BLaER1 (cell line): Measurements from ENCODE around the gene FIGNL1.
"Not testable (repeated sequence)": the region's sequence is repeated elsewhere in the genome, so short reads cannot be mapped to it uniquely, and the experiment has no call there.

Experiments
- H3K27ac ChIP-seq: shearing (Covaris generic); formaldehyde crosslinking; 2 replicates; pipeline ENCODE4 v1.8.1; 2022
- H3K27me3 ChIP-seq: shearing (Covaris generic); formaldehyde crosslinking; 2 replicates; pipeline ENCODE4 v1.8.1; 2022
- H3K36me3 ChIP-seq: shearing (Covaris generic); formaldehyde crosslinking; 2 replicates; pipeline ENCODE4 v1.8.1; 2022
- H3K4me1 ChIP-seq: shearing (Covaris generic); formaldehyde crosslinking; 2 replicates; pipeline ENCODE4 v1.8.1; 2022
- H3K4me2 ChIP-seq: shearing (Covaris generic); formaldehyde crosslinking; 2 replicates; pipeline ENCODE4 v1.8.1; 2022
- H3K4me3 ChIP-seq: shearing (Covaris generic); formaldehyde crosslinking; 2 replicates; pipeline ENCODE4 v1.8.1; 2022
- H3K9ac ChIP-seq: shearing (Covaris generic); formaldehyde crosslinking; 2 replicates; pipeline ENCODE4 v1.8.1; 2022
- H3K9me3 ChIP-seq: shearing (Covaris generic); formaldehyde crosslinking; 2 replicates; pipeline ENCODE4 v1.8.1; 2022
- H4K20me1 ChIP-seq: shearing (Covaris generic); formaldehyde crosslinking; 2 replicates; pipeline ENCODE4 v1.8.1; 2022
- Cebpa-rat ChIP-seq: shearing (Covaris generic); IDR thresholded peaks from 2 replicates; pipeline ENCODE4 v1.8.1; 2022

FIGNL1 gene

DNA sequence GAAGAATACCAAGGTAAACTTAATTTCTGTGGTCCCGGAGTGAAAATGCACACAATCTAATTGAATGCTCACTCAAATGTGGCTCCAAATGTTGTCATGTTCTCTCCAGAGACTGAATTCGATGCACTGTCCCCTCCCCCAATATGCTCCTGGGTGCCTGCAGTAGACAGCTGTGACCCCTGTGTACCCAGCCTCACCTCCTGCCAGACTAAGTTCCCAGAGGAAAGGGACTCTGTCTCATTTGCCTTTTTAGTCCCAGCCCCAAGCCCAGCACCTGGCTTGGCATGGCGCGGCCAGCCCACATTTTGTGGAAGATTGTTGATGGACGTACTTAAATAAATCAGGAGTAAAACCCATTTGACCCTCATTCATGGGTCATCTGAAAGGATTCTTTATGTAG is 21.8 kb upstream of the FIGNL1 start:
- Histone ChIP-seq H3K4me2 (peak overlapping the region; percentile 82), H4K20me1 (no peaks in the 10 kb centered on the region)

DNA sequence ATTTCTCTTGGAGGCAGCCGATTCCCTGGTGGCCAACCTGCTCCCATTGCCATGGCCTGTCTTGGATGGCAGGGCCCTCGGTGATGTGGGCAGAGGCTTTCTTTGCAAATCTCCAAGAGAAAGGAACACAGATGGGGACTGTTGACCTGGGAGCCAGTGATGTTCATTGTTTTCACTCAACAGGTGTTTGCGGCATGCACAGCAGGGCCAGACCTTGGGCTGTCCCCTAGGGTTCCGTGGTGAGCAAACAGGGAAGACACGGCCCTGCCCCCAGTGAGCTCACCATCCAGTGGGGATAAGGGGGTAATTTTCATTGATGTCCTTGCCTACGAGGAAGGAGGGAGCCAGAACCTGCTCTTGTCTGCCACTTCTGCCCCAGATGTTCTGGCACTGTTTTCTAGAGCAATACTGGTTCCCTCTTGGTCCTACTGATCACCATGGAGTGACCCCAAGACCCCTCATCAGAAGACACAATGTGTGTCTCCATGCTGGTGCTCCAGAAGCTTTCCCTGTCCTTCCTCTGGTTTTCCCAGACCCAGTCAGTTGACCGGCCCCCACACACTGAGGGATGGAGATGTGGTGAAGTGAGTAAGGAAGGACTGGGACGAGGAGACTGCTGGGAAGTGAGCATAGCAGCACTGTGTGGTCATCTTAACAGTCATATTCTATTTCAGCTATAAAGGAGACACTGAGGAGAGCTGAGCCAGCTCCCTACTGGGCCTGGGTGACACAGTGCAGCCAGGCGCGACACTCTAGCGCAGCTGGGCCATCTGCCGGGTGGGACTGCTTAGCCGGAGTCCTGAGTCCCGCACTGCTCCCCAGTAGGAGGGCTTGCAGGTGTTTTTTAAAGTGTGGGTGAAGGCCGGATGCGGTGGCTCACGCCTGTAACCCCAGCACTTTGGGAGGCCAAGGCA is 20.4 kb upstream of the FIGNL1 start:
- Histone ChIP-seq H3K4me2 (peak overlapping the region; percentile 82), H3K9me3 (no peaks in the 10 kb centered on the region), H4K20me1 (no peaks in the 10 kb centered on the region), H3K4me3 (no peak overlapping the region), H3K9ac (no peak overlapping the region), H3K4me1 (peaks cover 39% of the 10 kb centered on the region), H3K36me3 (no peaks in the 10 kb centered on the region), H3K27ac (peak overlapping the region; percentile 70), H3K27me3 (no peaks in the 10 kb centered on the region)
- no peak for TF ChIP-seq Cebpa-rat

More for the DNA sequence above, 21.8 kb upstream of the FIGNL1 start:
- H3K27ac ChIP-seq: no peak overlapping the region
- H3K9me3 ChIP-seq: no peaks in the 10 kb centered on the region
- H3K4me3 ChIP-seq: no peak overlapping the region
- no peak for TF ChIP-seq Cebpa-rat
- H3K4me1 ChIP-seq: peaks cover 39% of the 10 kb centered on the region
- no peaks in the 10 kb centered on the region for H3K27me3 ChIP-seq
- H3K9ac ChIP-seq: no peak overlapping the region
- no peaks in the 10 kb centered on the region for H3K36me3 ChIP-seq

DNA sequence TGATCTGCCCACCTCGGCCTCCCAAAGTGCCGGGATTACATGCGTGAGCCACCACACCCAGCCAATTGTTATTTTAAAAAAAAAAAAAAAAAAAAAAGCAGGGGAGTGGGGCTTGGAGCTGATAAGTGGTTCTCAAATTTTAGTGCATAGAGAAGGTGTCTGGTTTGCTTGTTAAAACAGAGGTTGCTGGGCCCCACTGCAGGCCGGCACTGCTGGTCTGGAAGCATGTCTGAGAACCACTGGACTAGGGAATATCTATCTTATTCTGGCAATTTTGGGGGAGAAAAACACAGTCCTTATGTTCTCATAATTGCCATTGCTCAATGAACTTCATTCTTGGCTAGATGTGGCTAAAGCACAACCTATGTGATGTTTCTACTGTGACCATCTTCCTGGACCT is 19.0 kb upstream of the FIGNL1 start:
- no peak overlapping the region for H3K4me2 ChIP-seq
- no peak for TF ChIP-seq Cebpa-rat
- H3K27ac ChIP-seq: no peak overlapping the region
- H3K4me1 ChIP-seq: peaks cover 39% of the 10 kb centered on the region
- H4K20me1 ChIP-seq: no peaks in the 10 kb centered on the region
- no peak overlapping the region for H3K9ac ChIP-seq
- no peaks in the 10 kb centered on the region for H3K36me3 ChIP-seq
- no peaks in the 10 kb centered on the region for H3K9me3 ChIP-seq
- no peak overlapping the region for H3K4me3 ChIP-seq
- no peaks in the 10 kb centered on the region for H3K27me3 ChIP-seq

DNA sequence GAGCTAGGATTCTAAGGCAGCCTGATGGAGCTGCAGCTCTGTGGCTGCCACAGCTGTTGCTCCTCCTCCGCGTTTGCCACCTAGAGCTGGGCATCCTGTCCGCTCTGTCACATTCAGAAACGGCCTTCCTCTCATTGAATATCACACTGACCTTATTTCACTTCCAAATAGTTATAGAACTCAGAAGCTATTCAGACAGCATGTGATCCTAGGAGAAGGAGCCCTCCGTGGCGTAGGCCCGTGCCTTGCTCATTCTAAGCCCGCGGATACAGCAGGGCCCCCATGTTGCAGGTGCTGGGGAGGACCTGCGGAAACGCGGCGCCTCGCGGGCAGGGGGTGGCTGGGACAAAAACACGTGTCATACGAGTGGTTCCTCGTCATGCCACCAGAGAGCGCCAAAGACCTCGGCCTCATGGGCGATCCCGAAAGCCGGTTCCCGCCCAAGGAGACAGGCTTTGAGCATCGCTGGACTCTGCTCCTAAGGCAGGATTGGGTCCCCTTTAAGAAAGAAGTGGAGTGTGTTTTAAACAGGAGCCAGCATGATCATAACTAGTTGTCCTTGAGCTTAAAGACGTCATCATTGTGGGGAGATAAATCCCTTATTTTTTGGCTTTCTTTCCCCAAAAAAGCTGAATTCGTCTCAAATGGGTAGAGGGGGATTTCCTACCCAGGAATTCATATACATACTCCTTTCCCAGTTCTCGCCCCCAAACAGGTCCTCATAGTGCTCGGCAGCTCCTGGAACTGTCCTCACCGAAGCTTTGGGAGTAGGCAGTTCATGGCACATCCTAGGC is 17.9 kb upstream of the FIGNL1 start:
- no peak overlapping the region for H3K9ac ChIP-seq
- H3K27ac ChIP-seq: no peak overlapping the region
- peaks cover 39% of the 10 kb centered on the region for H3K4me1 ChIP-seq
- no peaks in the 10 kb centered on the region for H3K36me3 ChIP-seq
- no peaks in the 10 kb centered on the region for H3K9me3 ChIP-seq
- no peak overlapping the region for H3K4me3 ChIP-seq
- H3K27me3 ChIP-seq: no peaks in the 10 kb centered on the region
- no peaks in the 10 kb centered on the region for H4K20me1 ChIP-seq
- no peak for TF ChIP-seq Cebpa-rat
- H3K4me2 ChIP-seq: peak overlapping the region; percentile 66

DNA sequence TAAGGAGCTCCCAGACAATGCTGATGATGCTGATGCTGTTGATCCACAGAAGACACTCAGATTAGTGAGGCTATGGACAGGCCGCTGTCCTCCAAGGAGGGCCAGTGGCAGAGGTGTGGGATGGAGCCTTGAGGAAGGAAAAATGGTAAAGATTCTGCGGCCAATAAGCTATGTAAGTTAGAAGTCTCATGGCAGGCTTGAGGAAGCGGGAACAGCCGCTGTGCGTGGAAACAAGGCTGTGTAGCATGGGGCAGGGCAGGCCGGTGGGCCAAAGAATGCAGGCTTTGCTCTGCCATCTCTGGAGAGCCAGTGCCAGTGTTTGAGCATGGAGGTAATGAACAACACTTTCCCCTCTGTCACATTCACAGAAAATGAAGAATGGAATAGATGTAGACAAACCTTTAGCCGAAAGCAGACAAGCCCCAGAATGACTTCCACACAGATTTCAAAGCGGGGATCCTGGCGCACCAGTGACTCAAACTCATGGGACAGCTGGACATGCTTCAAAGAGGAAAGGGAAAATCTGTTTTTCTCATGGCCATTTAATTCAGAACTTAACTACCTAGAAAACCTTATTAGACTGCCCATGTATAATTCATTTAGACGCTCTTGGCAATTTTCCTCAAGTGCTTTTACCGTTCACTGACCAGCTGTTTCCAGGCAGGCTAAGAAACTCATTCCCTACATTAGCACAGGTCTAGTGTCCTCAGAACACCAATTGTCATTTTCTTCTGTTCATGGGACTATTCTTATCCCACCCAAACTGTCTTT is 16.9 kb upstream of the FIGNL1 start:
- Histone ChIP-seq H3K27ac (no peak overlapping the region), H3K9ac (no peak overlapping the region), H3K4me3 (no peak overlapping the region), H3K27me3 (no peaks in the 10 kb centered on the region), H4K20me1 (no peaks in the 10 kb centered on the region), H3K36me3 (no peaks in the 10 kb centered on the region), H3K9me3 (no peaks in the 10 kb centered on the region), H3K4me1 (peaks cover 35% of the 10 kb centered on the region), H3K4me2 (no peak overlapping the region)
- no peak for TF ChIP-seq Cebpa-rat

DNA sequence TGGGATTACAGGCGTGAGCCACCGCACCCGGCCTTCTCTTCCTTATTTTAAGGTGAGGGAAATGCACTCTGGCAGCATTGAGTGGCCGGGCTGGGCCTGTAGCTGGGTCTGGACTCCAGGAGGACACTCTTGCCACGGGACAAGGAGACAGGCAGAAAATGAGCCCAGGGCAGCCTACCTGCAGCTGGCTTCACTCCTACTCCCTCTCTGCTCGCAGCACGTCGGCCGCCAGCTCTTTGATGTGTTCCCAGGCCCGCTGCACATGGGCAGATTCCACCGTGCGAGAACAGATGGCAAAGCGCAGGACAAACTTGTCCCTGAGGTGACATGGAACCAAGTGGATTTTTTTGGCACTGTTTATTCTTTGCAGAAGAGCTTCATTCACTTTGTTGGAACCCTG is 12.9 kb upstream of the FIGNL1 start:
- Histone ChIP-seq H3K36me3 (no peaks in the 10 kb centered on the region), H3K9me3 (no peaks in the 10 kb centered on the region; the same call in 1 of the 2 replicates), H3K9ac (no peak overlapping the region), H3K27me3 (no peaks in the 10 kb centered on the region), H3K27ac (no peak overlapping the region), H3K4me2 (no peak overlapping the region), H4K20me1 (no peaks in the 10 kb centered on the region), H3K4me3 (no peak overlapping the region), H3K4me1 (peaks cover 5% of the 10 kb centered on the region)
- no peak for TF ChIP-seq Cebpa-rat

DNA sequence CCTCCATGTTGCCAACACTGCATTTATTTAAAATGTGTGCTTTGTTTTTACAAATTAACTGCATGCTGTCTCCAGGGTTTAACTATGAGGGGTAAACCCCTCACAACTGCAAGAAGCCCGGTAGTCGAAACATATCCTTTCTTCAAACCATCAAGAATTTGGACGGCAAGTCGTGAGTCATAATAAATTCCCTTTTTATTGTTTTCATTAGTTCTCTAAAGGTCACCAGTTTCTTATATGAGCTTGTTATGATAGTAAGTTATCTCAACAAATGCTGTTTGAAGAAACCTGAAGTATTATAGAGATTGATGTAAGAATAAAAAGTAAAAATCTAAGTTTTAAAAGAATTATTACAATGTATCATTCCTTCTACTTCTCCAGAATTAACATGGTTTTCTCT is 12.2 kb upstream of the FIGNL1 start:
- H3K27ac ChIP-seq: no peak overlapping the region
- H3K4me1 ChIP-seq: no peaks in the 10 kb centered on the region
- H3K9ac ChIP-seq: no peak overlapping the region
- no peaks in the 10 kb centered on the region for H4K20me1 ChIP-seq
- no peaks in the 10 kb centered on the region for H3K27me3 ChIP-seq
- no peak overlapping the region for H3K4me2 ChIP-seq
- no peak overlapping the region for H3K4me3 ChIP-seq
- no peak for TF ChIP-seq Cebpa-rat
- no peaks in the 10 kb centered on the region; the same call in 1 of the 2 replicates for H3K9me3 ChIP-seq
- no peaks in the 10 kb centered on the region for H3K36me3 ChIP-seq

DNA sequence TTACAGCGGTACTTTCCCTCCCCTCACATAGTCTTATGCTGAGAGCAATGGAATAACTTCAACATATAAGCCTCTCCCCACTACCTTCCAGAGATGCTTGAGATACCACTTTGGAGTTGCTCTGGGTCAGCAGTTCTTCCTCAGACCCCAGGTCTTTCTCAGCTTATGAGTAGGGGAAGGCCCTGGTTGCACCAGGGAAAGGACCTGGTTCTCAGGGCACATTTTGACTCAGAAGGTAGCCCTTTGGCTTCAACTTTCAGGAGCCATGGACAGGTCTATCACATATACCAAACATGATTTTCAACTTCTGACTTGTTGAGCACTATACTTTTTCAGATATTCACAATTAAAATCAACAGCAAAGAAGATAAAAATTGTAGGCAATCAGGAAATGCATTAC is 11.5 kb upstream of the FIGNL1 start:
- Histone ChIP-seq H3K9me3 (no peaks in the 10 kb centered on the region; the same call in 1 of the 2 replicates), H4K20me1 (no peaks in the 10 kb centered on the region), H3K4me1 (no peaks in the 10 kb centered on the region), H3K4me3 (no peak overlapping the region), H3K27ac (no peak overlapping the region), H3K36me3 (no peaks in the 10 kb centered on the region), H3K9ac (no peak overlapping the region), H3K4me2 (no peak overlapping the region), H3K27me3 (no peaks in the 10 kb centered on the region)
- no peak for TF ChIP-seq Cebpa-rat

DNA sequence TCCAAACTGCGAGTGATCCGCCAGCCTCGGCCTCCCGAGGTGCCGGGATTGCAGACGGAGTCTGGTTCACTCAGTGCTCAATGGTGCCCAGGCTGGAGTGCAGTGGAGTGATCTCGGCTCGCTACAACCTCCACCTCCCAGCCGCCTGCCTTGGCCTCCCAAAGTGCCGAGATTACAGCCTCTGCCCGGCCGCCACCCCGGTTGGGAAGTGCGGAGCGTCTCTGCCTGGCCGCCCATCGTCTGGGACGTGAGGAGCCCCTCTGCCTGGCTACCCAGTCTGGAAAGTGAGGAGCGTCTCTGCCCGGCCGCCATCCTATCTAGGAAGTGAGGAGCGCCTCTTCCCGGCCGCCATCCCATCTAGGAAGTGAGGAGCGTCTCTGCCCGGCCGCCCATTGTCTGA is 9.0 kb upstream of the FIGNL1 start:
- not testable (repeated sequence) for H3K9me3 ChIP-seq, H4K20me1 ChIP-seq, H3K27ac ChIP-seq, H3K4me3 ChIP-seq, H3K4me1 ChIP-seq, H3K36me3 ChIP-seq, H3K4me2 ChIP-seq, H3K9ac ChIP-seq, H3K27me3 ChIP-seq

DNA sequence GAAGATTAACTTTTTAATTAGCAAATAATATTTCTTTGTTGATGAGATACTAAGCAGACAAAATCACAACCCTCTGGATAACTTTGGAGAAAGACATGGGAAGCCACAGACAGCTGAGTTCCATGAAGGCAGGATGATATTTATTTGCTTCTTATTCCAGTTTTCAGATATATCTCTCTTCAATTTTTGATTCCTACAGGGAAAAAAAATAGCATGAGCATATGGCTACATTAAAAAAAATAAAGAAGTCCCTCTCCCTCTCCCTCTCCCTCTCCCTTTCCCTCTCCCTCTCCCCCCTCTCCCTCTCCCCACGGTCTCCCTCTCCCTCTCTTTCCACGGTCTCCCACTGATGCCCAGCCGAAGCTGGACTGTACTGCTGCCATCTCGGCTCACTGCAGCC is 8.5 kb upstream of the FIGNL1 start:
- not testable (repeated sequence) for H3K36me3 ChIP-seq, H3K9ac ChIP-seq, H3K4me2 ChIP-seq, H3K4me1 ChIP-seq, H3K27ac ChIP-seq, H3K4me3 ChIP-seq, H4K20me1 ChIP-seq, H3K9me3 ChIP-seq, H3K27me3 ChIP-seq
